HUDEP-2 (cell line): ENCODE measurements around the gene RPS18.
"Not testable (repeated sequence)": the region's sequence is repeated elsewhere in the genome, so short reads cannot be mapped to it uniquely, and the experiment has no call there.

Experiments used
- DNase-seq, 76 experiments: peaks; one replicate each; lab custom pipeline; 2025; ENCODE audit not compliant: unreplicated experiment in 76 of 76; lab: John Stamatoyannopoulos, UW

Gene RPS18

GRCh38 chr6:33271468-33272274, at the start of gene RPS18, which contains the start of gene VPS52:
Gene RPS18 (plus strand): TSS chr6:33272075. CDS start chr6:33272120, 45 bp downstream.
Gene VPS52 (minus strand): TSS chr6:33271876. CDS start chr6:33271675, 201 bp downstream.
- DNase-seq: peak in 75 of 76 experiments; percentile 83 to 100 (median 96)

GRCh38 chr6:33226503-33227120, 45.3 kb upstream of the RPS18 start:
- not testable (repeated sequence) for DNase-seq

GRCh38 chr6:33235221-33235634, 36.6 kb upstream of the RPS18 start:
- no peak for DNase-seq

- DNase-seq: no peak
Measured at GRCh38 chr6:33236328-33236727, 35.5 kb upstream of the RPS18 start.

- DNase-seq: no peak
Measured at GRCh38 chr6:33236852-33237251, 35.0 kb upstream of the RPS18 start.

- no peak for DNase-seq
Measured at GRCh38 chr6:33237741-33238140, 34.1 kb upstream of the RPS18 start.

- DNase-seq: no peak
Measured at GRCh38 chr6:33241968-33242367, 29.9 kb upstream of the RPS18 start.

GRCh38 chr6:33243476-33243875, 28.4 kb upstream of the RPS18 start:
- DNase-seq: no peak

- DNase-seq: peak in 74 of 76 experiments; percentile 14 to 94 (median 83)
Measured at GRCh38 chr6:33247977-33248642, 23.8 kb upstream of the RPS18 start.

- peak in 14 of 76 experiments; percentile 36 to 68 (median 56) for DNase-seq
Measured at GRCh38 chr6:33248643-33248931, 23.3 kb upstream of the RPS18 start.

- DNase-seq: peak; percentile 66 to 100 (median 99)
Measured at GRCh38 chr6:33248932-33249731, 22.7 kb upstream of the RPS18 start.

GRCh38 chr6:33249732-33250630, 21.9 kb upstream of the RPS18 start:
- peak in 3 of 76 experiments; percentile 10 to 44 (median 16) for DNase-seq

GRCh38 chr6:33250731-33251130, 21.1 kb upstream of the RPS18 start:
- DNase-seq: no peak

GRCh38 chr6:33251395-33252012, 20.4 kb upstream of the RPS18 start:
- DNase-seq: peak in 1 of 76 experiments; percentile 8

- no peak for DNase-seq
Measured at GRCh38 chr6:33252759-33253158, 19.1 kb upstream of the RPS18 start.

GRCh38 chr6:33254591-33254990, 17.3 kb upstream of the RPS18 start:
- no peak for DNase-seq

GRCh38 chr6:33259032-33259431, 12.8 kb upstream of the RPS18 start:
- DNase-seq: no peak

GRCh38 chr6:33262490-33262889, 9.4 kb upstream of the RPS18 start:
- not testable (repeated sequence) for DNase-seq

GRCh38 chr6:33264015-33264414, 7.9 kb upstream of the RPS18 start:
- DNase-seq: no peak
